GF-D8 (cell line): ENCODE measurements around the gene KLF6.

Experiments used
- DNase-seq: peaks from one replicate; lab custom pipeline; 2025; lab: John Stamatoyannopoulos, UW

Gene KLF6

GRCh38 chr10:3729397-3729976 is 55.5 kb downstream of the KLF6 start:
- no peak for DNase-seq

- no peak for DNase-seq
Measured at GRCh38 chr10:3728563-3728962, 56.4 kb downstream of the KLF6 start.

GRCh38 chr10:3727268-3727667 is 57.7 kb downstream of the KLF6 start:
- no peak for DNase-seq
